Muscle of back (tissue), 3 donors: Measurements from ENCODE around the gene MSL3B.

ENCODE experiments used
- DNase-seq, 3 donors: peaks; one replicate each; pipeline versions ENCODE4 v3.0.0 to v3.0.0-alpha.2; 2013

The MSL3B gene

GRCh38 chr2:233853353-233853752, 14.8 kb downstream of the MSL3B start:
- DNase-seq, result no peak

- DNase-seq, result no peak
These were observed 16.1 kb downstream of the MSL3B start for GRCh38 chr2:233852056-233852455.

- DNase-seq, result no peak
These were observed 17.0 kb downstream of the MSL3B start for GRCh38 chr2:233851169-233851568.

GRCh38 chr2:233850745-233851144, 17.4 kb downstream of the MSL3B start:
- no peak for DNase-seq

- no peak for DNase-seq
These were observed 18.4 kb downstream of the MSL3B start for GRCh38 chr2:233849607-233850271.

GRCh38 chr2:233848276-233848675, 19.9 kb downstream of the MSL3B start:
- DNase-seq, result no peak

- no peak for DNase-seq
These were observed 20.8 kb downstream of the MSL3B start for GRCh38 chr2:233847248-233847898.

- no peak for DNase-seq
These were observed 21.6 kb downstream of the MSL3B start for GRCh38 chr2:233846387-233847247.

GRCh38 chr2:233845301-233846060, 22.7 kb downstream of the MSL3B start:
- DNase-seq, result no peak

GRCh38 chr2:233844836-233845235, 23.4 kb downstream of the MSL3B start:
- DNase-seq, result no peak

- DNase-seq, result no peak
These were observed 23.9 kb downstream of the MSL3B start for GRCh38 chr2:233844064-233844807.

GRCh38 chr2:233841183-233841582, 27.0 kb downstream of the MSL3B start:
- no peak for DNase-seq

- DNase-seq, result no peak
These were observed 27.7 kb downstream of the MSL3B start for GRCh38 chr2:233840520-233840919.

- DNase-seq, result no peak
These were observed 28.8 kb downstream of the MSL3B start for GRCh38 chr2:233839447-233839820.

- no peak for DNase-seq
These were observed 29.3 kb downstream of the MSL3B start for GRCh38 chr2:233838726-233839446.

- no peak for DNase-seq
These were observed 29.9 kb downstream of the MSL3B start for GRCh38 chr2:233838251-233838650.

GRCh38 chr2:233837694-233838229, 30.4 kb downstream of the MSL3B start:
- DNase-seq, result no peak

- no peak for DNase-seq
These were observed 31.8 kb downstream of the MSL3B start for GRCh38 chr2:233836359-233836758.

- DNase-seq, result no peak
These were observed 32.7 kb downstream of the MSL3B start for GRCh38 chr2:233835230-233836186.
